Measurements from ENCODE around the gene GPX4. TPM values are rescaled to one million over a fixed set of nuclear protein-coding genes. Genes with fewer than 3 reads are reported as not detected.

The GPX4 gene
- 224 TPM for polyA plus RNA-seq (ENCODE audit: insufficient read length)
- long read RNA-seq, donor 1, transcript GPX4-201 (7 exons, 919 nt), result major isoform, 180 of 332 reads
- long read RNA-seq, donor 1, transcript GPX4-204 (6 exons, 536 nt), result minor isoform, 8 of 332 reads
- long read RNA-seq, donor 1, partial matches to known transcripts, result 19 of 332 reads
- long read RNA-seq, donor 1, other reads (novel, unspliced or antisense), result 121 of 332 reads
- long read RNA-seq, donor 2, transcript GPX4-201 (7 exons, 919 nt), result major isoform, 133 of 244 reads
- long read RNA-seq, donor 2, transcript GPX4-204 (6 exons, 536 nt), result minor isoform, 6 of 244 reads
- long read RNA-seq, donor 2, partial matches to known transcripts, result 28 of 244 reads
- long read RNA-seq, donor 2, other reads (novel, unspliced or antisense), result 75 of 244 reads
- long read RNA-seq, donor 3, transcript GPX4-201 (7 exons, 919 nt), result major isoform, 150 of 241 reads
- long read RNA-seq, donor 3, transcript GPX4-204 (6 exons, 536 nt), result minor isoform, 8 of 241 reads
- long read RNA-seq, donor 3, partial matches to known transcripts, result 18 of 241 reads
- long read RNA-seq, donor 3, other reads (novel, unspliced or antisense), result 59 of 241 reads
- long read RNA-seq, donor 4, transcript GPX4-201 (7 exons, 919 nt), result major isoform, 16 of 39 reads
- long read RNA-seq, donor 4, partial matches to known transcripts, result 17 of 39 reads
- long read RNA-seq, donor 4, other reads (novel, unspliced or antisense), result 5 of 39 reads
- long read RNA-seq, donor 5, transcript GPX4-204 (6 exons, 536 nt), result minor isoform, 11 of 468 reads
- long read RNA-seq, donor 5, transcript GPX4-201 (7 exons, 919 nt), result major isoform, 257 of 468 reads
- long read RNA-seq, donor 5, partial matches to known transcripts, result 26 of 468 reads
- long read RNA-seq, donor 5, other reads (novel, unspliced or antisense), result 168 of 468 reads
- long read RNA-seq, donor 6, transcript GPX4-201 (7 exons, 919 nt), result major isoform, 193 of 328 reads
- long read RNA-seq, donor 6, transcript GPX4-204 (6 exons, 536 nt), result minor isoform, 6 of 328 reads
- long read RNA-seq, donor 6, transcript GPX4-207 (6 exons, 812 nt), result minor isoform, 5 of 328 reads
- long read RNA-seq, donor 6, partial matches to known transcripts, result 77 of 328 reads
- long read RNA-seq, donor 6, other reads (novel, unspliced or antisense), result 44 of 328 reads
- long read RNA-seq, donor 7, transcript GPX4-201 (7 exons, 919 nt), result major isoform, 164 of 329 reads
- long read RNA-seq, donor 7, transcript GPX4-204 (6 exons, 536 nt), result minor isoform, 11 of 329 reads
- long read RNA-seq, donor 7, partial matches to known transcripts, result 39 of 329 reads
- long read RNA-seq, donor 7, other reads (novel, unspliced or antisense), result 112 of 329 reads
- long read RNA-seq, donor 8, transcript GPX4-201 (7 exons, 919 nt), result major isoform, 47 of 81 reads
- long read RNA-seq, donor 8, partial matches to known transcripts, result 6 of 81 reads
- long read RNA-seq, donor 8, other reads (novel, unspliced or antisense), result 24 of 81 reads

DNA sequence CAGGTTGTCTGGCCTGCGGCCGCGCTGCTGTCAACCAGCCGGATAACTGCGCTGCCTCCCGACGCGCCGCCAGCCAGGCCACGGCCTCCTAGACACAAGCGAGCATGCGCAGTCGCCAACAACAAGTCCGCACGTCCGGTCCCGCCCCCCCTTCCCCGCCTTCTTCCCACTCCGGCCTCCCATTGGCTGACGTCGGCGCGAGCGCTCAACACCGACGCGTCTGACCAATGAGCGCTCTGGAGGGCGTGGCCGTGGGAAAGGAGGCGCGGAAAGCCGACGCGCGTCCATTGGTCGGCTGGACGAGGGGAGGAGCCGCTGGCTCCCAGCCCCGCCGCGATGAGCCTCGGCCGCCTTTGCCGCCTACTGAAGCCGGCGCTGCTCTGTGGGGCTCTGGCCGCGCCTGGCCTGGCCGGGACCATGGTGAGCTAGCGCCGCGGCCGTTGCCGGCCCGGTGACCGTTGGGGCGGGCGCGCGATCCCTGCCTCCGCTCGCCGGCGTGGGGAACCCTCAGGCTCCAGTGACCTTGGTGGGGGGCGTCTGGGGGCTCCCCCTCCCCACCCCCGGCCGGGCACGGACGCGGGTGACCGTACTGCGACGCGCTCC, at the start of gene GPX4:
TSS of gene GPX4 (plus strand) at position 287 of the 603 bp plus-strand sequence. CDS start at position 337, 50 bp downstream.
- peak; percentile 99 for DNase-seq

- no peak for DNase-seq
Measured at GRCh38 chr19:1054102-1055027, 49.4 kb upstream of the GPX4 start.

DNA sequence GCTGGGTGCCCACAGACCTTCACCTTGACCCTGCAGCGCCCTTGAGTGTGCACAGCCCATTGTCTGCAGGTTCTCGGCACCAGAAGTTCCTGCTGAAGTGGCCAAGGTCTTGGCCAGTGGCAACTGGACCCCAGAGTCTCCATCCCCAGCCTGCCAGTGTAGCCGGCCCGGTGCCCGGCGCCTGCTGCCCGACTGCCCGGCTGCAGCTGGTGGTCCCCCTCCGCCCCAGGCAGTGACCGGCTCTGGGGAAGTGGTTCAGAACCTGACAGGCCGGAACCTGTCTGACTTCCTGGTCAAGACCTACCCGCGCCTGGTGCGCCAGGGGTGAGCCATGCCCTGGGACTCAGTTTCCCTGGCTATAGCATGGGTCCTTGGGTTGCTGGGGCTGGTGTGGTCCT, 48.8 kb upstream of the GPX4 start:
- DNase-seq, result no peak

- no peak for DNase-seq
Measured at GRCh38 chr19:1055886-1056620, 47.7 kb upstream of the GPX4 start.

DNA sequence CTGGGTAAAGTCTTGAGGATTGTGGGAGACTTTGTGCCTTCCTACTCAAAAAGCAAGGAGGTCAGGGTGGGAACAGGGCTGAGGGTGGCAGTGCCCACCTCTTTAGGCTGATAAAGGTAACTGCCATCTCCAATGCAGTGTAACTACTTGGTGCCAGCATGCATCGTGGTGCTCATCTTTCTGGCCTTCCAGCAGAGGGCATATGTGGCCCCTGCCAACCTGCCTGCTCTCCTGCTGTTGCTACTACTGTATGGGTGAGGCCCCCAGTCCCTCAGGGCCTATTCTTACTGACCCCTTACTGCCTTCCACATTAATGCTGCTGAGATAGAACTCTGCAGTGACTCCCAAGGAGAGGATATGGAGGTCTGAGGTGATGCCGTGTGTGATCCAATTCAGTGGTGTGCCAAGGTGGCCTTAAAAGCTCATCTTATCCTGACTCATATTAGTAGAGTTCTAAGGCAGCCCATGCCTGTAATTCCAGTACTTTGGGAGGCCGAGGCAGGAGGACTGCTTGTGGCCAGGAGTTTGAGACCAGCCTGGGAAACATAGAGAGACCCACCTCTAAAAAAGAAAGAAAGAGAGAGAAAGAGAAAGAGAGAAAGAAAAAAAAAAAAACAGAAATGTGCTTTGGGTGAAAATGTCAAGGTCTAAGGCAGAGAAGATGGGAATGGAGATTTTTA, 46.5 kb upstream of the GPX4 start:
- DNase-seq, result no peak

GRCh38 chr19:1058112-1058511, 45.7 kb upstream of the GPX4 start:
- DNase-seq, result no peak

GRCh38 chr19:1060689-1061088, 43.1 kb upstream of the GPX4 start:
- no peak for DNase-seq

GRCh38 chr19:1061987-1062386, 41.8 kb upstream of the GPX4 start:
- DNase-seq, result no peak

- DNase-seq, result no peak
Measured at GRCh38 chr19:1062387-1063029, 41.3 kb upstream of the GPX4 start.

- DNase-seq, result no peak
Measured at GRCh38 chr19:1063030-1063908, 40.5 kb upstream of the GPX4 start.

DNA sequence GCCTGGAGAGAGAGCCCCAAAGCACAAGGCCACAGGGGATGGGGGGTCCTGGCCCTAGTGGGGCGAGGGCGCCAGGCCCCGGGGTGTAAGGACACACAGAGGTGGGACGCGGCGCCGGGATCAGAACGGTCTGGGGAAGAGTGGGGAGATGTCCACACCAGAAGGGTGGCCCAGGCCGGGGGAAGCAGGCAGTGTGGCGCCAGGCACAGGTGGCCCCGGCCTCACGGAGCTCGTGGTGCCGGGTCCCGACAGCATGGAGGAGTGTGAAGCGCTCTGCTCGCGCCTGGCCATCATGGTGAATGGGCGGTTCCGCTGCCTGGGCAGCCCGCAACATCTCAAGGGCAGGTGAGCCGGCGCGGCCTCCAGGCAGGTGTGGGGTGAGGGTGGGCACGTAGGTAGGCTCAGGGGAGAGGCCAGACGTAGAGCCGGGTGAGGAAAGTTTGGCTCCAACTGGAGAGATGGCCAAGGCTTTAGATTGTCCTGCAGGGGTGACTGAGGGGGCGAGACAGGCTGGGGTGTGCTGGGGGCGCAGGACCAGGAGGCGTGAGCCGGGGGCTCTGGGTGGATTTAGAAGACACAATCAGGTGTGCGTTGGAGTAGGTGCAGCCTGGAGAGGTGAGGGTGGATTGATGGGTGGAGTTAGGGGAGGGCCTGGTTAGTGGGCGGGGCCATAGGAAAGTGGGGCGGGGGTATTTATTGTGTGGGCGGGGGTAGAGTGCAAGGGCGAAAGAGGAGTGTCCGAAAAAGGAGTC, 39.7 kb upstream of the GPX4 start:
- DNase-seq, result no peak

DNA sequence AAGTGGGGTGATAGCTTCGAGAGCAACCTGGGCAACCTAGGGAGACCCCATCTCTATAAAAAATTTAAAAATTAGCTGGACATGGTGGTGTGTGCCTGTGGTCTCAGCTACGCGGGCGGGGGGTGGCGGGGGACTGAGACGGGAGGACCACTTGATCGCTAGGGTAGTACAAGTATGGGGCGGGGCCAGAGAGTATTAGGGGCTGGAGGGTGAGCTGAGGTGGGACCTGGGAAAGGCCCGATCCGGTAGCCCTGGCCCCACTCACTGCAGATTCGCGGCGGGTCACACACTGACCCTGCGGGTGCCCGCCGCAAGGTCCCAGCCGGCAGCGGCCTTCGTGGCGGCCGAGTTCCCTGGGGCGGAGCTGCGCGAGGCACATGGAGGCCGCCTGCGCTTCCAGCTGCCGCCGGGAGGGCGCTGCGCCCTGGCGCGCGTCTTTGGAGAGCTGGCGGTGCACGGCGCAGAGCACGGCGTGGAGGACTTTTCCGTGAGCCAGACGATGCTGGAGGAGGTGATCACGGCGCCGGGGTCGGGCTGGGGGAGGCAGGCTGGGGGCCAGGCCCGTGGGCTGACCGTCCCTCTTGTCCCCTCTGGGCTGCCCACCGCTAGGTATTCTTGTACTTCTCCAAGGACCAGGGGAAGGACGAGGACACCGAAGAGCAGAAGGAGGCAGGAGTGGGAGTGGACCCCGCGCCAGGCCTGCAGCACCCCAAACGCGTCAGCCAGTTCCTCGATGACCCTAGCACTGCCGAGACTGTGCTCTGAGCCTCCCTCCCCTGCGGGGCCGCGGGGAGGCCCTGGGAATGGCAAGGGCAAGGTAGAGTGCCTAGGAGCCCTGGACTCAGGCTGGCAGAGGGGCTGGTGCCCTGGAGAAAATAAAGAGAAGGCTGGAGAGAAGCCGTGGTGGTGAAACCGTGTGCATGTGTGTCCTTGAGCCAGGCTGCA, 38.9 kb upstream of the GPX4 start:
- DNase-seq, result peak; percentile 53

DNA sequence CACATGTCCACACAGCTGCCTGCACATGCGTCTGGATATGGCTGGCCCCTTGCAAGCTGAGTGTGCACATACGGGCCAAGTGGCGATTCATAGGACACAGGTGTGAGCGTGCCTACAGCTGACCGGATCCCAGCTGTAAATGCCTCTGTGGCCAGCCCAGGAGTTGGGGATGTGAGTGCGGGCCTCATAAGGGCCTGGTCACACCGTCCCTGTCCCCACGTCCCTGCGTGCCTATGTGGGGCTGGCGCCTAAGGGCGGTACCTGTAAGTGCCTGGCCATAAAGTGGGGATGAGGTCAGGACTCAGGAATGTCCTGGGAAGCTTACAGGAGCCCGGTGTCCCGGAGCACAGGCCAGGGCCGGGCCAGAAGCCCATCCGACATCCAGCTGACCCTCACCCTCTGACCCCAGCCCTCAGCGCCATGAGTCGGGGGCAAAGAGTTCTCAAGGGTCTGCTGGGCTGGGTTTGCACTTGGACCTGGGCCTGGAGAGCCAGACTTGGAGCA, 38.1 kb upstream of the GPX4 start:
- no peak for DNase-seq

DNA sequence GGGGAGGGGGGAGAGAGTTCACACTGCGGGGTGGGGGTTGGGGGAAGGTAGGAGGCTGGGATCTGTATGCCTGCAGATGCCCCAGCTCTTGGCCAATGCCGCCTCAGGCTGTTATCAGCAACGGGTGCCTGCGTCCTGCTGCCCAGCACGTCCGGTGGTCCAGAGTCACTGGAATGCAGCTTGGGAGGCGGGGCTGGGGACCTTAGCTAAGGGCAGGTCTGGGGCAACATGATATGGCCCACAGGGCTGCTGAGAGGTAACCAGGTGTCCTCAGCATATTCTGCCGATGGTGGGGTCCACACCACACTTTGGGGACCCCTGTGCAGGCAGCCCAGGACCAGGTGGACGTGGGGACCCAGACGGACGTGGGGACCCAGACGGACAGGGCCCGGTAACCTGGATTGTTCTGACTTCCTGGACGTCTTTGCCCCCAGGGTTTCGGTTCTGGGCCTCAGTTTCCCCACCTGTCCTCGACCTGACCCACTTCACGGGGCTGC, 37.5 kb upstream of the GPX4 start:
- no peak for DNase-seq
